ENCODE measurements around the gene OR1I1. TPM values are rescaled to one million over a fixed set of nuclear protein-coding genes. Genes with fewer than 3 reads are reported as not detected.

OR1I1 gene
- total RNA-seq, 1 donor from 2014 or later, result not detected

DNA sequence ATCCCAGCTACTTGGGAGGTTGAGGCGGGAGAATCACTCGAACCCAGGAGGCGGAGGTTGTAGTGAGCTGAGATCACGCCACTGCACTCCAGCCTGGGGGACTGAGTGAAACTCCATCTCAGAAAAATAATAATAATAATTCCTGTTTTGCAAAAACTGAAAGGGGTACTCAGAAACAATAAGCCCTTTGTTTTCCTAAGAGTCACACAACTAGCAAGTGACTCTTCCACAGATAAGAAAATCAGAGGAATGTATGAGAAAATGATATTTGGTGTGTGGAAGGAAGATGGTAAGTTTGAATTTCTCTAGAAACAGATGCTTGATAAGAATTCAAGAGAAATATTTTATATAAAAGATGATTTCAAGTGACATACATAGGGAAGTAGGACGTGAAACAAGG, 60.3 kb downstream of the OR1I1 start:
- TF ChIP-seq CTCF (IDR thresholded peaks at IDR 0.05; ENCODE audit: partially characterized antibody, unreplicated experiment), result no peak
- Mint-ChIP-seq H3K27me3 (ENCODE audit: unreplicated experiment) (peaks cover 7% of the 10 kb centered on the region), H3K27ac (ENCODE audit: unreplicated experiment) (no peak overlapping the region), H3K4me3 (ENCODE audit: unreplicated experiment) (no peak overlapping the region), H3K9me3 (ENCODE audit: unreplicated experiment) (peaks cover 5% of the 10 kb centered on the region), H3K4me1 (ENCODE audit: low read depth, unreplicated experiment) (no peaks in the 10 kb centered on the region), H3K36me3 (ENCODE audit: unreplicated experiment) (peaks cover 6% of the 10 kb centered on the region)
- DNase-seq, result no peak

Other genes with a start within 250 kb of the OR1I1 start
- not detected for gene OR7A5, start 247.0 kb upstream of the OR1I1 start, total RNA-seq (ENCODE audit: unreplicated experiment)
- gene OR7C1, start 247.0 kb upstream of the OR1I1 start, total RNA-seq (ENCODE audit: unreplicated experiment), result not detected
- not detected for gene OR7A10, start 233.3 kb upstream of the OR1I1 start, total RNA-seq (ENCODE audit: unreplicated experiment)
- not detected for gene OR7A17, start 196.1 kb upstream of the OR1I1 start, total RNA-seq (ENCODE audit: unreplicated experiment)
- gene OR7C2, start 140.7 kb upstream of the OR1I1 start, total RNA-seq (ENCODE audit: unreplicated experiment), result not detected
- gene SLC1A6, start 102.3 kb upstream of the OR1I1 start, total RNA-seq (ENCODE audit: unreplicated experiment), result 22.8 TPM
- not detected for gene CASP14, start 32.7 kb upstream of the OR1I1 start, total RNA-seq (ENCODE audit: unreplicated experiment)
- gene SYDE1, start 25.2 kb downstream of the OR1I1 start, total RNA-seq (ENCODE audit: unreplicated experiment), result 0.71 TPM
- gene NOTCH3, start 118.8 kb downstream of the OR1I1 start, total RNA-seq (ENCODE audit: unreplicated experiment), result 3.6 TPM
- gene EPHX3, start 150.2 kb downstream of the OR1I1 start, total RNA-seq (ENCODE audit: unreplicated experiment), result 0.61 TPM